Mesendoderm (in vitro differentiated cells): ENCODE results near the gene AIFM3.

Experiments used
- DNase-seq: peaks from one replicate; pipeline ENCODE4 v3.0.0; 2013
- H2AK5ac ChIP-seq: 2 replicates; pipeline ENCODE4 v1.6.1; 2013; ENCODE audit warnings: low read length, inconsistent platforms
- H2BK120ac ChIP-seq: 2 replicates; pipeline ENCODE4 v1.6.1; 2013; ENCODE audit warnings: low read depth, mild to moderate bottlenecking, low read length, moderate library complexity, mixed read lengths
- H2BK15ac ChIP-seq: replicated peaks from 2 replicates; pipeline ENCODE4 v1.6.1; 2013; ENCODE audit warnings: low read depth, mild to moderate bottlenecking, moderate library complexity
- H2BK5ac ChIP-seq: 2 replicates; pipeline ENCODE4 v1.6.1; 2013; ENCODE audit warnings: low read length, inconsistent platforms
- H3K18ac ChIP-seq: 2 replicates; pipeline ENCODE4 v1.6.1; 2013; ENCODE audit warnings: mild to moderate bottlenecking, low read length, mixed read lengths
- H3K23ac ChIP-seq: one replicate; pipeline ENCODE4 v1.6.1; 2013; ENCODE audit warnings: low read length
- H3K27ac ChIP-seq: 2 replicates; pipeline ENCODE4 v1.5.1; 2013; ENCODE audit warnings: low read depth, mild to moderate bottlenecking, inconsistent platforms, low read length, moderate library complexity
- H3K27me3 ChIP-seq: 2 replicates; pipeline ENCODE4 v1.6.1; 2013; ENCODE audit warnings: low read length, control low read depth, mild to moderate bottlenecking, inconsistent platforms; ENCODE audit not compliant: insufficient read depth, poor library complexity
- H3K36me3 ChIP-seq: 2 replicates; pipeline ENCODE4 v1.6.1; 2013; ENCODE audit warnings: low read length, inconsistent platforms; ENCODE audit not compliant: control insufficient read depth, insufficient read depth
- H3K4ac ChIP-seq: one replicate; pipeline ENCODE4 v1.6.1; 2013; ENCODE audit warnings: low read depth, mild to moderate bottlenecking, low read length, moderate library complexity
- H3K4me1 ChIP-seq: 2 replicates; pipeline ENCODE4 v1.6.1; 2013; ENCODE audit warnings: low read depth, low read length, inconsistent platforms; ENCODE audit not compliant: control insufficient read depth
- H3K4me2 ChIP-seq: 2 replicates; pipeline ENCODE4 v1.6.1; 2013; ENCODE audit warnings: low read length
- H3K4me3 ChIP-seq: 2 replicates; pipeline ENCODE4 v1.5.1; 2013; ENCODE audit warnings: mild to moderate bottlenecking, low read length
- H3K56ac ChIP-seq: one replicate; pipeline ENCODE4 v1.6.1; 2013; ENCODE audit warnings: low read length
- H3K79me1 ChIP-seq: 2 replicates; pipeline ENCODE4 v1.6.1; 2013; ENCODE audit warnings: low read length, inconsistent platforms
- H3K79me2 ChIP-seq: 2 replicates; pipeline ENCODE4 v1.6.1; 2013; ENCODE audit warnings: mild to moderate bottlenecking, low read length; ENCODE audit not compliant: control insufficient read depth, insufficient read depth
- H3K9ac ChIP-seq: 2 replicates; pipeline ENCODE4 v1.6.1; 2013; ENCODE audit warnings: low read length, inconsistent platforms
- H4K5ac ChIP-seq: one replicate; pipeline ENCODE4 v1.6.1; 2013; ENCODE audit warnings: low read length
- H4K8ac ChIP-seq: one replicate; pipeline ENCODE4 v1.6.1; 2013; ENCODE audit warnings: low read depth, mild to moderate bottlenecking, control low read depth, low read length, moderate library complexity
- WGBS: extraction: QIAGEN DNeasy Blood & Tissue Kit; methylation state at CpG from one replicate; pipeline ENCODE4 v1.1.7; 2013; ENCODE audit warnings: low lambda C conversion rate, missing lambda C conversion rate; ENCODE audit not compliant: insufficient coverage; ENCODE audit errors: extremely low coverage; 5-methylcytosine and 5-hydroxymethylcytosine counted together

AIFM3 gene

GRCh38 chr22:20964799-20965103 is 2.3 kb upstream of the AIFM3 start:
- H4K5ac ChIP-seq, result no peak overlapping the region
- H3K27me3 ChIP-seq, result peaks cover 12% of the 10 kb centered on the region
- H3K23ac ChIP-seq, result no peak overlapping the region
- no peaks in the 10 kb centered on the region for H3K79me1 ChIP-seq
- no peak overlapping the region for H3K27ac ChIP-seq
- DNase-seq, result no peak
- peaks cover 2% of the 10 kb centered on the region for H3K4me1 ChIP-seq
- no peak overlapping the region for H2BK120ac ChIP-seq
- H3K36me3 ChIP-seq, result no peaks in the 10 kb centered on the region
- no peak overlapping the region for H2BK5ac ChIP-seq
- WGBS, result no CpG with 5 or more reads among the region's 28 CpGs
- H3K56ac ChIP-seq, result no peak overlapping the region
- H3K9ac ChIP-seq, result no peak overlapping the region
- no peak overlapping the region for H4K8ac ChIP-seq
- no peak overlapping the region for H3K4me3 ChIP-seq
- no peak overlapping the region for H3K4me2 ChIP-seq
- no peak overlapping the region for H2BK15ac ChIP-seq
- no peaks in the 10 kb centered on the region for H3K79me2 ChIP-seq
- no peak overlapping the region for H3K4ac ChIP-seq
- H2AK5ac ChIP-seq, result no peak overlapping the region
- H3K18ac ChIP-seq, result no peak overlapping the region

GRCh38 chr22:20965104-20965887 is 1.8 kb upstream of the AIFM3 start:
- H2BK120ac ChIP-seq, result no peak overlapping the region
- no peak overlapping the region for H2AK5ac ChIP-seq
- no peak overlapping the region for H3K23ac ChIP-seq
- peaks cover 2% of the 10 kb centered on the region for H3K4me1 ChIP-seq
- no peak overlapping the region for H4K8ac ChIP-seq
- H2BK15ac ChIP-seq, result no peak overlapping the region
- H3K79me2 ChIP-seq, result no peaks in the 10 kb centered on the region
- H3K9ac ChIP-seq, result peak overlapping the region; percentile 38
- no peak overlapping the region for H2BK5ac ChIP-seq
- H3K27me3 ChIP-seq, result peaks cover 12% of the 10 kb centered on the region
- DNase-seq, result no peak
- H3K4ac ChIP-seq, result no peak overlapping the region
- no peak overlapping the region for H3K27ac ChIP-seq
- peak overlapping the region; percentile 31 for H3K4me2 ChIP-seq
- H3K36me3 ChIP-seq, result no peaks in the 10 kb centered on the region
- H3K79me1 ChIP-seq, result no peaks in the 10 kb centered on the region
- no peak overlapping the region for H3K18ac ChIP-seq
- H4K5ac ChIP-seq, result no peak overlapping the region
- no peak overlapping the region for H3K4me3 ChIP-seq
- peak overlapping the region; percentile 42 for H3K56ac ChIP-seq
- no CpG with 5 or more reads among the region's 65 CpGs for WGBS

GRCh38 chr22:20965888-20966855 is 883 bp upstream of the AIFM3 start:
- peaks cover 2% of the 10 kb centered on the region for H3K4me1 ChIP-seq
- H2AK5ac ChIP-seq, result no peak overlapping the region
- no peaks in the 10 kb centered on the region for H3K79me2 ChIP-seq
- no peak overlapping the region for H3K27ac ChIP-seq
- DNase-seq, result no peak
- H4K8ac ChIP-seq, result no peak overlapping the region
- no peaks in the 10 kb centered on the region for H3K79me1 ChIP-seq
- H3K18ac ChIP-seq, result no peak overlapping the region
- no peak overlapping the region for H2BK15ac ChIP-seq
- no peaks in the 10 kb centered on the region for H3K36me3 ChIP-seq
- H2BK120ac ChIP-seq, result no peak overlapping the region
- no peak overlapping the region for H3K4me2 ChIP-seq
- H3K4ac ChIP-seq, result no peak overlapping the region
- H3K9ac ChIP-seq, result no peak overlapping the region
- H3K27me3 ChIP-seq, result peaks cover 12% of the 10 kb centered on the region
- no CpG with 5 or more reads among the region's 13 CpGs for WGBS
- H3K56ac ChIP-seq, result no peak overlapping the region
- no peak overlapping the region for H3K23ac ChIP-seq
- no peak overlapping the region for H3K4me3 ChIP-seq
- no peak overlapping the region for H4K5ac ChIP-seq
- H2BK5ac ChIP-seq, result no peak overlapping the region

- H2BK120ac ChIP-seq, result no peak overlapping the region
- no peak overlapping the region for H3K9ac ChIP-seq
- H3K79me1 ChIP-seq, result no peaks in the 10 kb centered on the region
- H4K8ac ChIP-seq, result no peak overlapping the region
- H2BK15ac ChIP-seq, result no peak overlapping the region
- no CpG with 5 or more reads among the region's 19 CpGs for WGBS
- H3K4me1 ChIP-seq, result peaks cover 2% of the 10 kb centered on the region
- H4K5ac ChIP-seq, result no peak overlapping the region
- no peak overlapping the region for H3K4me2 ChIP-seq
- DNase-seq, result peak; percentile 48
- no peak overlapping the region for H3K4ac ChIP-seq
- no peak overlapping the region for H2AK5ac ChIP-seq
- H3K79me2 ChIP-seq, result no peaks in the 10 kb centered on the region
- no peaks in the 10 kb centered on the region for H3K36me3 ChIP-seq
- no peak overlapping the region for H3K4me3 ChIP-seq
- no peak overlapping the region for H3K56ac ChIP-seq
- H3K18ac ChIP-seq, result no peak overlapping the region
- no peak overlapping the region for H3K27ac ChIP-seq
- H3K23ac ChIP-seq, result no peak overlapping the region
- peaks cover 12% of the 10 kb centered on the region for H3K27me3 ChIP-seq
- H2BK5ac ChIP-seq, result no peak overlapping the region
Observed at GRCh38 chr22:20967697-20968211, 699 bp downstream of the AIFM3 start.

GRCh38 chr22:20968281-20968977 is 1.4 kb downstream of the AIFM3 start:
- Histone ChIP-seq H2BK120ac (no peak overlapping the region), H2BK15ac (no peak overlapping the region), H3K4ac (no peak overlapping the region), H3K9ac (no peak overlapping the region), H3K23ac (no peak overlapping the region), H2BK5ac (no peak overlapping the region), H3K4me3 (no peak overlapping the region), H3K79me2 (no peaks in the 10 kb centered on the region), H2AK5ac (no peak overlapping the region), H4K8ac (no peak overlapping the region), H3K27me3 (peaks cover 12% of the 10 kb centered on the region), H3K18ac (no peak overlapping the region), H3K79me1 (no peaks in the 10 kb centered on the region), H3K27ac (no peak overlapping the region), H3K4me2 (no peak overlapping the region), H3K4me1 (peaks cover 2% of the 10 kb centered on the region), H3K36me3 (no peaks in the 10 kb centered on the region), H4K5ac (no peak overlapping the region), H3K56ac (no peak overlapping the region)
- WGBS, result no CpG with 5 or more reads among the region's 7 CpGs
- DNase-seq, result no peak
